Parathyroid adenoma (tissue), 2 donors: ENCODE measurements around the gene TAL2.

Experiments used
- H2AFZ ChIP-seq: fragments of 300-600 bp; sonication (generic); one replicate; pipeline ENCODE4 v1.7.0; 2017; ENCODE audit warnings: antibody characterized with exemption, mild to moderate bottlenecking
- H3K27ac ChIP-seq: fragments of 300-600 bp; sonication (generic); one replicate; pipeline ENCODE4 v1.7.0; 2017
- H3K27me3 ChIP-seq: fragments of 300-600 bp; sonication (generic); one replicate; pipeline ENCODE4 v1.7.0; 2017; ENCODE audit warnings: low read length; ENCODE audit not compliant: control insufficient read depth, insufficient read depth
- H3K36me3 ChIP-seq: fragments of 300-600 bp; sonication (generic); one replicate; pipeline ENCODE4 v1.7.0; 2017; ENCODE audit warnings: low read length; ENCODE audit not compliant: control insufficient read depth, insufficient read depth
- H3K4me1 ChIP-seq: fragments of 300-600 bp; sonication (generic); one replicate; pipeline ENCODE4 v1.7.0; 2017; ENCODE audit warnings: control low read depth
- H3K4me2 ChIP-seq: fragments of 300-600 bp; sonication (generic); one replicate; pipeline ENCODE4 v1.7.0; 2017; ENCODE audit warnings: low read length
- H3K4me3 ChIP-seq: fragments of 300-600 bp; sonication (generic); one replicate; pipeline ENCODE4 v1.7.0; 2017; ENCODE audit warnings: low read depth, low read length
- H3K79me2 ChIP-seq: fragments of 300-600 bp; sonication (generic); one replicate; pipeline ENCODE4 v1.7.0; 2017; ENCODE audit warnings: control low read depth
- H3K9ac ChIP-seq: fragments of 300-600 bp; sonication (generic); one replicate; pipeline ENCODE4 v1.7.0; 2017; ENCODE audit warnings: mild to moderate bottlenecking
- H3K9me3 ChIP-seq: fragments of 300-600 bp; sonication (generic); one replicate; pipeline ENCODE4 v1.7.0; 2017; ENCODE audit warnings: low read length; ENCODE audit not compliant: control insufficient read depth
- TF ChIP-seq, protein P1 (sequence below): fragments of 300-600 bp; sonication (generic); IDR thresholded peaks from one replicate; pipeline ENCODE4 v1.7.0; 2017; ENCODE audit warnings: antibody characterized with exemption, mild to moderate bottlenecking
- donor health status: primary hyperparathyroidism.

Gene TAL2

DNA sequence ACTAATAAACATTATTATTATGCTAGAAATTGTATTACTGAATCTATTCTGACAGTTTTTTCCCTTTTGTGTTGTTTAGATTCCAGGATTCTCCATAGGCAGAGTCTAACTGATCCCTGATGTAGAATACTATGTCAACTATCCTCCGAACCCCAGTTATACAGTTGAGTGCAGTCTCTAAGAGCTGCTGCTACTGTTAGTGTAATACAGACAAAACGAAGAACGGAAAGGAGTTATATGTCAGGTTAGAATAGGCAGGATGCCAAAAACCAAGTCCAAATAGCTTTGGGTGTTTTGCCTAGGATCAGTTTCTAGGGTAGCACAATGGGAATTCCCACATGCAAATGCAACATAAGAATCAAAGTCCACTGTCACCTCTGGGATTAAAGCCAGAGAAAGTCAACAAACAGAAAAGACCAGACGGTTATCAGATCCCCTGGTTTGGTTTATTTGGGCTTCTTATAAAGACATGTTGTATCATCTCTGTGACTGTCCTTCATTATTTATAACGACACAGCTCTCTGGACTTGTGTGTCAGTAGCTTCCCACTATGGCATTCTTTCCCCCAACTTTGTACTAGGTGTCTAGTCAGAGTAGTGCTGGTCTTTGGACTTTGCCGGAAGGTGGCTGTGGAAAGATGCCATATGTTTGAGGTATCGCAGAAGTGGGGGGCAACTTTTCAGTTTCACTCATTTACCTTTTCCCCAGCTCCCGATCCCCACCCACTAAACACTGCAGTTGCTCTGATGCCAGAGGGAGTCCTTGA lies 17.2 kb downstream of the TAL2 start:
- no peak overlapping the region for H3K9ac ChIP-seq
- H3K79me2 ChIP-seq: no peaks in the 10 kb centered on the region
- H3K4me3 ChIP-seq: no peak overlapping the region
- no peaks in the 10 kb centered on the region for H3K36me3 ChIP-seq
- H3K27me3 ChIP-seq: no peaks in the 10 kb centered on the region
- TF ChIP-seq, protein P1, sequence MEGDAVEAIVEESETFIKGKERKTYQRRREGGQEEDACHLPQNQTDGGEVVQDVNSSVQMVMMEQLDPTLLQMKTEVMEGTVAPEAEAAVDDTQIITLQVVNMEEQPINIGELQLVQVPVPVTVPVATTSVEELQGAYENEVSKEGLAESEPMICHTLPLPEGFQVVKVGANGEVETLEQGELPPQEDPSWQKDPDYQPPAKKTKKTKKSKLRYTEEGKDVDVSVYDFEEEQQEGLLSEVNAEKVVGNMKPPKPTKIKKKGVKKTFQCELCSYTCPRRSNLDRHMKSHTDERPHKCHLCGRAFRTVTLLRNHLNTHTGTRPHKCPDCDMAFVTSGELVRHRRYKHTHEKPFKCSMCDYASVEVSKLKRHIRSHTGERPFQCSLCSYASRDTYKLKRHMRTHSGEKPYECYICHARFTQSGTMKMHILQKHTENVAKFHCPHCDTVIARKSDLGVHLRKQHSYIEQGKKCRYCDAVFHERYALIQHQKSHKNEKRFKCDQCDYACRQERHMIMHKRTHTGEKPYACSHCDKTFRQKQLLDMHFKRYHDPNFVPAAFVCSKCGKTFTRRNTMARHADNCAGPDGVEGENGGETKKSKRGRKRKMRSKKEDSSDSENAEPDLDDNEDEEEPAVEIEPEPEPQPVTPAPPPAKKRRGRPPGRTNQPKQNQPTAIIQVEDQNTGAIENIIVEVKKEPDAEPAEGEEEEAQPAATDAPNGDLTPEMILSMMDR: no peak
- no peak overlapping the region for H2AFZ ChIP-seq
- no peak overlapping the region for H3K4me2 ChIP-seq
- no peaks in the 10 kb centered on the region for H3K4me1 ChIP-seq
- no peaks in the 10 kb centered on the region for H3K9me3 ChIP-seq
- no peak overlapping the region for H3K27ac ChIP-seq

DNA sequence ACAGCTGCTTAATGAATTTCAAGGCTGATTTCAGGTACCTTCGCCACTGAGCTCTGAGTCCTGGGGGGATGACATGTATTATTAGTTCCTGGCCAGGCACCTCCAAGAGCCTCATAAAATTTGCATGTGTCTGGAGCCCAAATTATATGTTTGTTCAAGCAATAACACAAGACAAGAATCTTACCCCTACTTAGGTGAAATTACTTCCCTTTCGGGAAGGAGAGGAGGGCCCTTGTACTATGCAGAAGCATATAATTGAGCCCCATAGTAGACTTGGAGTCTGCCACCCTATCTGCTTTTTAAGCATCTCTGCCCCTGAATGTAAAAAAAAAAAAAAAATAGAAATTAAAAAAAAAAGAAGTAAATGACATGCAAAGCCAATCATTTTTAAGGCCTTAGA lies 19.1 kb downstream of the TAL2 start:
- Histone ChIP-seq H3K4me3 (no peak overlapping the region), H3K4me1 (no peaks in the 10 kb centered on the region), H2AFZ (no peak overlapping the region), H3K36me3 (no peaks in the 10 kb centered on the region), H3K4me2 (no peak overlapping the region), H3K27me3 (no peaks in the 10 kb centered on the region), H3K9me3 (no peaks in the 10 kb centered on the region), H3K9ac (no peak overlapping the region), H3K27ac (no peak overlapping the region), H3K79me2 (no peaks in the 10 kb centered on the region)
- TF ChIP-seq, protein P1: no peak

DNA sequence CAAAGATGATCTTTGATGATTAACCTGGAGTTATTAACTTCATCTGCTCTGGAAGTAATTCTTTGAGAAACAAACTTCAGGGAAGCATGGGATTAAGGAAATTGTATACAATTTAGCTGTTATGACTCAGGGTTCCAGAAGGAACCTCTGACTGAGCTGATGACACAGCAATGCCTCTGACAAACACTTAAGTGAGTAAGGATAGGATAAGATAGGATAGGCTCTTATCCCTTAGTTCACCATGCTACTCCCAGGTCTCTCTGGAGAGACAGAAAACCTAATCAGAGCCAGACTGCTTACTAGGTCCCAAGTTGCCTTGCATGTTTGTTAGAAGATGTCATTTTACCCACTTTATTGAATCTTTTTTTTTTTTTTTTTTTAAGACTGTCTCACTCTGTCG lies 19.5 kb downstream of the TAL2 start:
- no peaks in the 10 kb centered on the region for H3K9me3 ChIP-seq
- H3K4me3 ChIP-seq: no peak overlapping the region
- H3K36me3 ChIP-seq: no peaks in the 10 kb centered on the region
- no peaks in the 10 kb centered on the region for H3K27me3 ChIP-seq
- no peak overlapping the region for H3K27ac ChIP-seq
- H3K4me1 ChIP-seq: no peaks in the 10 kb centered on the region
- no peaks in the 10 kb centered on the region for H3K79me2 ChIP-seq
- no peak overlapping the region for H2AFZ ChIP-seq
- H3K9ac ChIP-seq: no peak overlapping the region
- TF ChIP-seq, protein P1: no peak
- H3K4me2 ChIP-seq: no peak overlapping the region

DNA sequence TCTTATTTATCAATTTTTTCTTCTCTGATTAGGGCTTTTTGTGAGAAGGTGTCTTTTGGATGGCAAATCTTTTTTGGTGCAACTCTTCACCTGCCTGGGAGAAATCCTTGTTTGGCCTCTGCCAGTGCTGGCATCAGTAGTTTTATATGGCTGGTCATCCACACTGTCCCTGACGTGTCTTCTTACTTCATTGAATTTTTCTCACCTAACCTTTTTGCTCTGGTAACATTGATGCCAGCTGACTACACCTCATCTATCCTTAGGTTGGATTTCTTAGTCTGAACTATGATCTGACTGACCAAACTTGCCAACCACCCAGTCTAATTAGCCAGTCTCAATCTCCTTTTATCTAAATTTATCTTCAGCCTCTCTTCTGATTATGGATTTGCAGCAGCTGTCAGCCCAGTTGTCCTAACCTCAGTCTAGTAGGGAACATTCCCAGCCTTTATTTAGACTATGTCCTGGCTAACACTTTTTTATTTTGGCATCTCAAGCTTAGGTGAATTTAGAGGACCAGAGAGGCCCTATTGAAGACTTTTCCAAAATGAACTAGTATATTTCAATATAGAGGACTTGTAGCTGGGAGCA lies 21.5 kb downstream of the TAL2 start:
- TF ChIP-seq, protein P1: no peak
- no peaks in the 10 kb centered on the region for H3K27me3 ChIP-seq
- H2AFZ ChIP-seq: no peak overlapping the region
- H3K9me3 ChIP-seq: no peaks in the 10 kb centered on the region
- H3K9ac ChIP-seq: no peak overlapping the region
- H3K79me2 ChIP-seq: no peaks in the 10 kb centered on the region
- H3K4me2 ChIP-seq: no peak overlapping the region
- H3K4me3 ChIP-seq: no peak overlapping the region
- no peaks in the 10 kb centered on the region for H3K36me3 ChIP-seq
- no peaks in the 10 kb centered on the region for H3K4me1 ChIP-seq
- no peak overlapping the region for H3K27ac ChIP-seq

DNA sequence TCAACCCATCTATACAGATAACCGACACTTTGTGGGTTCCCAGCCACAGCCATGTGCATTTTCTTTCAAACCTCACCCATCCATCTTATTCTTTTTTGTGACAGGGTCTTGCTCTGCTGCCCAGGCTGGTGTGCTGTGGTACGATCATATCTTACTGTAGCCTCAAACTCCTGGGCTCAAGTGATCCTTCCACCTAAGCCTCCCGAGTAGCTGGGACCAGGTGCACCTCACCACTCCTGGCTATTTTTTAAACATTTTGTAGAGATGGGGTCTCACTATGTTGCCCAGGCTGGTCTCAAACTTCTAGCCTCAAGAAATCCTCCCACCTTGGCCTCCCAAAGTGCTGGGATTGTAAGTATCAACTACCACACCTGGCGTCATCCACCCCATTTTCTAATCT lies 24.7 kb downstream of the TAL2 start:
- H3K79me2 ChIP-seq: no peaks in the 10 kb centered on the region
- no peaks in the 10 kb centered on the region for H3K27me3 ChIP-seq
- H3K9ac ChIP-seq: no peak overlapping the region
- no peaks in the 10 kb centered on the region for H3K36me3 ChIP-seq
- H2AFZ ChIP-seq: no peak overlapping the region
- H3K27ac ChIP-seq: no peak overlapping the region
- no peaks in the 10 kb centered on the region for H3K4me1 ChIP-seq
- no peak overlapping the region for H3K4me3 ChIP-seq
- TF ChIP-seq, protein P1: no peak
- no peaks in the 10 kb centered on the region for H3K9me3 ChIP-seq
- no peak overlapping the region for H3K4me2 ChIP-seq
